Measurements from ENCODE around the gene KIF18B.
"Not testable (repeated sequence)": the region's sequence is repeated elsewhere in the genome, so short reads cannot be mapped to it uniquely, and the experiment has no call there.

Gene KIF18B

DNA sequence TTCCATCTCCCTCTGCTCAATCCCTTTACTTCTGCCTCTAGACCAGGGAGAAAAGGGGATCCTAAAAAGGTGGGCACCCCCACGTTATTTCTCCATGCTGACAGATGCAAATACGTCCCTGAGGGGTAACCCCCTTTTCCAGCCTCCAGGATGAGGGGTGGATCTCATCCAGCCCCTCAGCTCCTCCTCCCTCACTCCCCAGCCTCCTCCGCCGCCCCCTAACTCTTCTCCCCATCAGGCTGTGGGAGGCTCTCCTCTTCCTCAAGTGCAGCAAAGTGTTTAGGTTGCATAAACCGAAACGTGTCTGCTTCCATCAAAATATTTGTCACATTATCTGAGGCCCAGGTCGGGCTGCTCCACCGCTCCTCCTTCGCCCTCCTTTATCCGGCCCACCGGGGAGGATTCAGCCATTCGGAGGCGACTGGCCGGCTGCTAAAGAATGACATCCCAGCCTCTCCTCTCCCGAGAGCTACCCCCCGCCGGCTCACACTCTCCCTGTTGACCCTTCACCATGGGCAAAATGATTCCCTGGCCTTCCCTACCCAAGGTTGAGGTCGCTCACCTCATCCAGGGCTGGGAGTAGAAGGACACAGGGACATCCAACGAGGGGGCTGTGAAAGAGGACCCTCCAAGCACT is 21.7 kb upstream of the KIF18B start:
- no peak for DNase-seq

DNA sequence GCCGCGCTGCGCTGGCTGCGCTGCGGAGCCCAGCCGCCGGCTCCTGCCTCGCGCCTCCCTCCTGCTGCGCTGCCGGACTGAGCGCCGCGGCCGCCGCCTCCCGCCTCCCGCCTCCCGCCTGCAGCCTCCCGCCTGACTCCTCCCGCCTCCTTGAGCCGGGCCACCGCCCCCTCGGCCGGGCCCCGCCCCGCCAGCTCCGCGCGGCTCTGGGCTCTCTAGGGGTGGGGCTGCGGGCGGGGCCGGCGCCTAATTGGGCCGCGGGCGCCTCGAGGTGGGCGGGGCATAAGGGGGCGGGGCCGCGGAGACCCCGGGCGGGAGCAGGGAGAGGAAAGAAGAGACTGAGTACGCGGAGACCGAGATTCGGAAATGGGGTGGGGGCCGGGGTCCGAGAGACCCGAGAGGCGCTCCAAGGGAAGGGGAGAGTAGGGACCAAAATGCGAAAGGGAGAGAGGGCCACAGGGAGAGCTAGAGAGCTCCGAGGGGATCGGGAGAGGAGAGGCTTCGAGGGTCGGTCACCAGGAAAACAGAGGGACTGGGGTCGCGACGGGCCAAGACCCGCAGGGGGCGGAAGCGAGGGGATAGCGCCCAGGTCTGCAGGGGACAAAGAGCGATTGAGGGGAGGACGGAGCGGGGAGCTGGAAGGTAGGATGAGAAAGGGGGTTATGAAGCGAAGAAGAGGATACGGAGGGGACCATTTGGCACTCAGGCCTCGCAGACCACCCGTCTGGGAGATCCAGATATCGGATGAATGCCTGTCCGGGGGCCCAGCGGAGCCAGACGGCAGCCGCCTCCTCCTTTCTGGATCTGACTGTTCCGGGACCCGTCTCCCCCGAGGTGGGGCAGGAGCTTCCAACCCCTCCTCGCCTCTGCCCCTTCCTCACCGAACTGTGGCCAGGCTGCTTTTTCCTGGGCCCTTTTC is 20.9 kb upstream of the KIF18B start, which contains the start of gene C1QL1:
Gene C1QL1, minus strand, starts transcription at position 79 of the 919 bp plus-strand sequence. CDS start 255 bp downstream, outside the sequence.
- DNase-seq: peak; percentile 41 to 82 (median 64)

DNA sequence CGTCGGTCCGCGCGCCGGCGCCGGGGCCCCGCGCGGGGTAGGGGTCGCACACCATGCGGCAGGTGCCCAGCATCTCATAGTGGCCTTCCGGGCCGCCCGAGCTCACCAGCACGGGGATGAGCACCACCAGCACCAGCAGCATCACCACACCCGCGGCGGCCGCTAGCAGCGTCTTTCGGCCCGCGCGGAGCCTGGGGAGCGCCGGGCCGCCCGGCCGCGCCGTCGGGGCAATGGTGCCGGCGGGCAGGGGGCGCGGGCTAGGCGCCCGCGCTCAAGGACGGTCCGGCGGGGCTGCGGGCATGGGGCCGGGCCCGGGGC is 20.3 kb upstream of the KIF18B start:
- no peak for DNase-seq

DNA sequence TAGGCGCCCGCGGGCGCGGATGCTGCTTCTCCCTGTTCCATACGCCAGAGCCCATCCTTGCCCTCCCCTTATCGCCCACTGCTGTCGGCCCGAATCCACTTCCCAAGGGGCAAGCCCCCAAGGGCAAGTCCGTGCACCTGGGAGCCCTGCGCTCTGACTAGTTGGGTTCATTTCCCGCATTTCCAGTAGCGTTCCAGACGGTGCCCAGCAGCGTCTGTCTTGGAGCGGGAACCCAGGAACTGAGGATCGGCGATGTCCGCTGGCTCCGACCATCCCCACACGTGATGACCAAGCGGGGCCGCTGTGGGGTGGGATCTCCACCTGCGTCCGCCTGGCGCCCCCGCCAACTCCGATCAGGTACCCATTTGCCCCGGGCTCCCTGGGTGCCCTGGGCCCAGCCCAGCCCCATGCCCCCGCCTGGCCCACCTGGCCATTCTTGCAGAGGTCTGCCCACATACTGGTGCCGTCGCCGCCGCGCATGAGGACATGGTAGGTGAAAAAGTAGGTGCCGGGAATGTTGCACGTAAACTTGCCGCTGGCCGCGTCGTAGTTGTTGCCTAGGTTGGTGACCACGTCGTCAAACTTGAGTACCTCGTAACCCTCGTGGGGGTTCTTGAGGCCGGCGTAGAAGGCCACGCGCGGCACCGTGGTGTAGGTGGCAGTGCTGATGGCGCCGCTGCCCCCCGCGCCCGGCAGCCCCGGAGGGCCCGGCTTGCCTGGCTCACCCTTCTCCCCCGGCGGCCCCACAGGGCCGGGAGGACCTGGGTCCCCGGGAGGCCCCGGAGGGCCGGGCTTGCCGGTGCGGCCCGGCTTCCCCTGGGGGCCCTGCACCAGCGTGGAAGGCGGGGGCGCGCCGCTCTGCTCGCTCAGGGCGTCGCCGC is 19.7 kb upstream of the KIF18B start:
- no peak for DNase-seq

DNA sequence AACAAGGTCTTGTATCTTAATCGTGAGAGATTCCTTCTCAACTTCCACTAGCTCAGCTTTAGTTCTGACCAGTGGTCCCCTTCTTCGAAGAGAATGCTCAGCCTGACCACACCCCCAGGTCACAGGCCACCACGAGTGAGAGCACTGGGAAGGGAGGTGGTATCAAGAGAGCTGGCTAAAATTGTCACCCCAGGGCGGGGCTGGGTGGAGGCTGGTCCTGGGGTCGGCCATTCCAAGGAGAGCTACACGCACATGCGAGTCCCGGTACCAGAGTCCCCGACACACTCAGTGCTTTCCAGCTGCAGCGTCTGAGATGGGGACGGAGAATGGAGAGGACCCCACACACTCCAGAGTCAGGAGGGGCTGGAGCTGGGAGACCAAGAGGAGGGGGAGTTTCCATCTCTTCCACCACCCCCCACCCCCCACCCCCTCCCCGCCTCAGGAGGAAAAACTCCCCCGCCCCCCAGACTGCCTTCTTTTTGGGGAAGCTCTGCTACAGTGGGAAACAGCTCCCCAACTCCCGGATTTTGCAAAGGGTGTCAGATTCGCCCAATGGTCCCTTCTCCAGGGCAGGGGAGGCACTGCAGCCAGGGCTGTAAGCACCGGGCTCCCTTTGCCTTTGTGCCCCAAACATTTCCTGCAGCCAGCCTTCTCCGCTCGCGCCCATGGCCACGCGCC is 18.9 kb upstream of the KIF18B start:
- DNase-seq: no peak

DNA sequence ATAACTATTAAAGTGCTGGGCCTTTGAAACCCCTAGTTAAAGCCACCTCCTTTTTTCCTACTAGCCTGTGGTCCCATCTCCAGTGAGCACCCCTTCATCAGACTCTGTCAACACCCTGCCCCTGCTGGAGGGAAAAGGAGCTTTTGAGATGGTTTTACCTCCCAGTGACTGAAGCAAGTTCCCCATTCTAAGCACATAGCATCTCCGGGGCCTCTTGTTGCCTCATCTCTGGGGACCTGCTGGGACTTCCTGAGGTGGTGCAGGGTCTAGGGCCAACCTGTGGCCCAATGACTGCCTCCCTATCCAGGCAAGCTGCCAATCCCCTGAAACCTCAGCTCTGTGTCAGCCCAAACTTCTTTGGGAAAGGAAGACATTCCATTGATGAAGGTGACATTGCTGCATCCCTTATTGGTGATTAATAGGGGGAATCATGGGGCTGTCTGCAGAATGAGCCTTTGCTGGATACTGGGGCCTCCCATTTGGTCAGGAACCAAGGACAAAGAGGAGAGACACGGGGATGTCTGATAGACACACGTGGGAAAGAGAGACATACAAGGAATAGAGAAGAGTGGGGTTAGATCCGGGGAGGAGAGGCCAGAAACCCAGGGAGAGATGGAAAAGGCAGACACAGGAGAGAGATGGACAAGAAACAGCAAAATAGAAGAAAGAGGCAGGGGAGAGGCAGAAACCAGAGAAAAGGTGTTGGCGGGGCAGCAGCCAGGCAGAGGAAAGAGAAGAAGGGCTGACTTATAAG is 18.1 kb upstream of the KIF18B start:
- no peak for DNase-seq

DNA sequence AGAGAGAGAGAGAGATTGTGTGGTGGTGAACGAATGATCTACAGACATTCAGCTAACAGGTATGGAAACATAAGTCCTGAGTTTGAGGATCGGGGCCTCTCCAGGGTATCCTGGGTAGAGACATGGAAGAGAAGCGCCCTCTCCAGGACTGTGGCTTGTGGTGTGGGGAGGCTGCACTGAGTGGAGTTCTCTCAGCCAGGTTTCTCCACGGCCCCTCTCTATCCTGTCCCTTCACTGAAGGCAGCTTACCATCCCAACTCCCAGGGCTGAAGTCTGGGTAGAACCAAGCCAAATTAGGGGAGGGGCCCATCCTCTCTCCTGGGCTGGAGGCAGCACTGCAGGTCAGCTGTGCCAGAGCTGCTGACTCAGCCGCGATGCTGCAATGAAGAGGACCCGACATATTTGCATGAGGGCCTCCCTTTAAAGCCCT is 14.4 kb upstream of the KIF18B start:
- no peak for DNase-seq

DNA sequence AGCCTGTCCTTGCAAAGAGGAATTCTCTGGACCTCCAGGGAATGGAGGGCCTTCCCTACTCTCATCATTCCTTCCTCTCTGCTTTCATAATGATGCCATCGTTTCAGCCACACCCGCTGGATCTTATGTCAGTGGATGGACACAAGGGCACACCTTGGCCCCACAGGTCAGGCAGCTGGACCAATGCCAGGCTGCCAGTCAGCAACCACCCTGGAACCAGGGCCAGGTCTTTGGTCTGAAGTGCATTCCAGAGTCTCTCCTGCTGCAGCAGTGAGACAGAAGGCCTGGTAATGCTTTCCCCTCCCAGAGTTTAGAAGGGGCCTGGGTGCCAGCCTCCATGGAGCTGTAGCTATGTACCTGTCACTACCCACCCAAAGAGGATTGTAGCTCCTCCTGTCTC is 13.1 kb upstream of the KIF18B start:
- DNase-seq: no peak

DNA sequence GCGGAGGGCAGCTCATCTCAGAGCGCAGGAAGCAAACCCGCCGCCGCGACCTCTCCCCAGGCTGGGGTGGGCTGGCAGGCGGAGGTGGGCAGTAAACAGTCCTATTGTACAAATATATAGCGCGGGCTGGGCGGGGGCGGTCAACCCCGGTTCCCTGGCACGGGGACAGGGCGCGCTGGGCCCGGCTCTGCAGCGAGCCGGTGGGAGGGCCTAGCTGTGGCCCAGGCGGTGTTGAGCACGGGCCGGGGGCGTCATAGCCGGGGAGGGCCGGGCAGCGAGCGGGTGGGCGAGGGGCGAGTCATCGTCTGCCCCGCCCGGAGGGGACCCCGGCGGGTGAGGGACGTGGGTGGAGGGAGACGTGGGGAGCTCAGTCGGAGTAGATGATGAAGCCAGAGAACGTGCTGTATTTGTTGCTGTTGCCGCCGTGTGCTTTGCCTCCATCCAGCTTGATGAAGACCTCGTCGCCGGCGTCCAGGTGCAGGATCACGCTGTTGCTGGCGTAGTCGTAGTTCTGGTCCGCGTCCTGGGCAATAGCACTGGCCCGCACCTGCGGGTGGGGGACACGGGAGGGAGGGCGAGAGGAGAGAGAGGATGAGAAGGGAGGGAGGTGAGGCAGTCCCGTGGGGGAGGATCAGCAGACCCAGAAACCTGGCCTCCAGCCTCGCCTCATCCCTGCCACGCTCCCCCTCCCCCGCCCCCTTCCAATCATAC is 12.4 kb upstream of the KIF18B start:
- DNase-seq: no peak

DNA sequence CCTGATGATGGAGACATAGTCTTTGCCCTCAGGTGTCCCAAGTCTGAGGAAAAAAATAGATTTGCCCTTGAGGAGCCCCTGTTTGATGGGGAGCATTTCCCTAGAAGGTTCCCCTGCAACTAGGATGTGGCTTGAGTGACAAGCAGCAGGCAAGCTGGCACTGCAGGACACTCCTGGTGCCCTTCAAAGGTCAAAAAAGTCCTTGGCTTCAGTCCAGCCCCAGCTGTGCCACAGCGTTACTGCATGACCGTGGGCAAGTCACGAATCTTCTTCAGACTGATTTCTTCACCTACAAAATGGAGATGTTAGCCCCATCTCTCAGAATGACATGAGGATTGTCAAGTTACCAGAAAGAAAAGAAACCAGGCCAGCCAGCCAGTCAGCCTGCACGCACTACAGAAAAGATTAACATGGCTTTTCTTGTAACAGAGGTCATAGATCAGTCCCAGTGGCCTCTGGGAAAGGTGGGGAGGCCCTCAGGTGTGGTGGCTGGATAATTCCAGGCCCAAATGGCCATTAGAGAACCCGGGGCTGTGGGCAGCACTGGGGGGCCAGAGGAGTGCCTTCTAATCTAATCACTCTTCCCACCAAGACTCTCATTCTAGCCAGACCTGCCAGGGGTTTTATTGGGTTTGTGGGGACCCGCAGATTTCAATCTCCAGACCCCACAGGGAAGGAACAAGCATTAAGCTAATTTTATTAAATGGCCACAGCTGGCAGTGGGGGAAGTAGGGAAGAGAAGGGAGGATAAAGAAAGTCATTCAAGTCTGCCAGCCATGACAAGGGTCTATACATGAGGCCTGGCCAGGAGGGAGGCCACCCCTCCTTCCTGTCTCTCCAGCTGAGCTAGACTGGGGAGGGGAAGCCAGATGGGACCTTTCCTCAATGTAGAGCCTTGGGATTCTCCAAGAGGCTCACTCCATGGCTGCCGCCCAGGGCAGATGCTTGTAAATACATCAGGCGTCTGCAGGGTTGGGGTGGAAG is 9.7 kb upstream of the KIF18B start:
- DNase-seq: no peak

DNA sequence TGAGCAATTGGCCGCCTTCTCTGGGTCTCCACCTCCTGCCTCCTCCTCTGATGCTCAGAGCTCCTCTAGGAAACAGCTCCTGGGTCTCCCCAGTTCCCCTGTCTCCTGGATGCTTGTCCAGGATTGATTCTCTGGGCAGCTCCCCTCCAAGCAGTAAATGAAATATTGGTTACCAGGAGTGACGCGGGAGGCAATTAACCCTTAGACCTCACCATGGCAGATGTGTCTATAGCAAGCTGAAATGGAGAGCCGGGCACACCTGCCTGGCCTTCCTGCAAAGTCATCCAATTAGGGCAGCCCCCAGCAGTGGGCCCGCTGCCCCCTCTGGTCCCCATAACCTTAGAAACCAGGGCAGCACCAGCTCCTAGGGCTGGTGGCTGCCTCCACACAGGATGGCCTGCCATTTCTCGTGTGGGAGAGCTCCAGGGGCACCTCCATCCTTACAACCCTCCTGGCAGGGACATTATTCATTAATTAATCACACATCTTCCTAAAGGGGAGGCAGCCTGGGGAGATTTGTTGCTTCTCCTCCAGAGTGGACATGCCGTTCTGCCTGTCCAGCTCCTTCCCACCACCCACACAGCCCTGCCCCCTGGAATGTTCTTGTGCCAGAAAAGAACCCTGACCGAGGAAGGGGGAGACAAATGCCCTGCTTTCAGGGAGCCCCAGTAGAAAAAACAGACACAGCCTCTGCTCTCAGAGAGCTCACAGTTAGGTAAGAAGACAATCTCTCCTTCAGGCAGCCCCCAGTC is 8.3 kb upstream of the KIF18B start:
- DNase-seq: no peak

DNA sequence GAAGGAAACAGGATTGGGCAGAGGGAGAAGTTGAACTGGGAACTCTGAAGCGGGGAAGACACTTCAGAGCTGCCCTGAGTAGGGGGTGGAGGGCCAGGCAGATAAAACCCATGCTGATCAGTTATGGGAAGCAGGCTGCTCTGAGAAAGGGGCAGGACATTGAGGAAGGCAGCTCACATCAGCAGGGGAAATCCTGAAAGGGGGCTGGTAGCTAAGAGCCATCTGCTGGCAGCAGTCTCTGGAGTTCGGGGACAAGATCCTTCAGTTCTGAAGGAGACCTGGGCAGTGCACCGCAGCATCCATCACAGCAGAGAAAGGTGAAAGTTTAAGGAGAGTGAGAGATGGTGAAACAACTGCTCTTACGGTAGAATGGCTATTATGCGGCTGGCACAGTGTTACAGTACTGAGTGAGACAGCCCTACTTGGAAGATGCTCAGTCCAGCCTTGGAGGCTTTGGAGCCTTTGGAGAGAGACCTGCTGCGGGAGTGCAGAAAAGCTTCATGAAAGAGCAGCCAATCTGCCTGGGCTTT is 5.4 kb upstream of the KIF18B start:
- DNase-seq: no peak

DNA sequence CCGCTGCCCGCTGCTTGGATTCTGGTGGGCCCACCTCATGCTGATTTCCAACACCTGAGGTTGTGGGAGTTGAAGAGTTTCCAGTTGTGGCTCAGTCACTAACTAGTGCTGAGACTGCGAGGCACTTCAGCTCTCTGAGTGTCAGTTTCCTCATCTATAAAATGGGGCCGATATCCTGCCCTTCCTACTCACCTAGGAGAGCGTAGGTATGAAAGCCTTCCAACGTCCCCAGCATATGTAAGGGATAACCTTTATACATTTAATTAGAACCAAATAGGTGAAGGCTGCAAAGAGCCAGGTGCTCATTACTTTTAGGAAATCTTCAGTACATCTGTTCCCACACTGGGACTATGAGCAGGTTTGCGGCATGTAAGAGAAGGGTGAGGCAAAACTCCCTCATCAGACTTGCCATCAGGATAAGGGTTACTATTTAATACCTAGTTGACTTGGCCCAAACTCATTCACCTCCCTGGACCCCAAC is 782 bp upstream of the KIF18B start:
- no peak for DNase-seq

DNA sequence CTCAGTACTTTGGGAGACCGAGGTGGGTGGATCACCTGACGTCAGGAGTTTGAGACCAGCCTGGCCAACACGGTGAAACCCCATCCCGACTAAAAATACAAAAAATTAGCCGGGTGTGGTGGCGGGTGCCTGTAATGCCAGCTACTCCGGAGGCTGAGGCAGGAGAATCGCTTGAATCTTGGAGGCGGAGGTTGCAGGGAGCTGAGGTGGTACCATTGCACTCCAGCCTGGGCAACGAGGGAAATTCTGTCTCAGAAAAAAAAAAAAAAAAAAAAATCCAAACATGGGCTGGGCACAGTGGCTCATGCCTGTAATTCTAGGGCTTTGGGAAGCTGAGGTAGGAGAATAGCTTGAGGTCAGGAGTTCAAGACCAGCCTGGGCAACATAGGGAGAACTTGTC is 1.9 kb downstream of the KIF18B start:
- DNase-seq: not testable (repeated sequence)

DNA sequence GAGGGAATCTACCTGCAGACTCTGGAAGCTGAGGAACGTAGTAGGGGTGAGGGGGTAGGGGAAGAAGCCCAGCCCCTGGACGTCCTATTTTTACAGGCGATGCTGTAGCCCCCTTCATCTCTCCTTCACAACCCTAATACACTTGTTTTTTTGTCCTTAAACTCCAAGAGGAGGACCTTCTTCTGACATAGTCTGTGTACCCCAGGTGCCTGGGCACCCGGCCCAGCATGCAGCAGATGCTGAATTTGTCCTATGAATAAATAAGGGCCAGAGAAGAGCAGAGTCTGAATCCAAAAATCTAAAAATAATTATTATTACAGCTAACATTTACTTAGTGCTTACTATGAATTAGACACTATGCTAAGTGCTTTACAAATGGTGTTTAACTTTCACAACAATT is 5.1 kb downstream of the KIF18B start:
- DNase-seq: no peak

DNA sequence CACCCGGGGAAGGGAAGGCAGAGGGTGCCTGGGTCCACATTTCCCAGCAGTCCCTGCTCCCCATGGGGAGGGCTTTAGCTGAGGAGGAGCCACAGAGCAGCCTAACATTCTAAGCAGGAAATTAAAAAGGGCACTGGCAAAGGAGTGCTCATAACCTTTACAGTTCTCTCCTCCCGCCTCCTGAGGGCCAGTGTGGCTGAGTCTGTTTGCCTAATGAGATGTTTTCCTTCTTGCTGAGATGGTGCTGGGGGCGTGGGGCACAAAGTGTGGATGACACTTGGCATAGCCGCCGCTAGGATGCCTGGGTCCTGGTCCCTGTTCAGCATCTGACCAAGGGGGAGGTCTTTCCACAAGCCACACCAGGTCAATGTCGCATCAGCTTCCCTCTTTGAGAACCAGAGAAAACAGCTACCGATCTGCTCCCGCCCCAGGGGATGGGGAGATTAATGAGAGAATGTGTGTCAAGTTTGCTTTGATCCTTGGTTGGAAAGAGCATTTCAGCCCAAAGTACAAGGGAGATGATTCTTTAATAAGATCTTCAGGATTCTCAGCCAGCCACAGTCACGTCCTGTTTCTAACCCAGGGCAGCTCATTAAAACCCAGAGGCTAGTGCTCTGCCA is 5.8 kb downstream of the KIF18B start:
- DNase-seq: no peak

DNA sequence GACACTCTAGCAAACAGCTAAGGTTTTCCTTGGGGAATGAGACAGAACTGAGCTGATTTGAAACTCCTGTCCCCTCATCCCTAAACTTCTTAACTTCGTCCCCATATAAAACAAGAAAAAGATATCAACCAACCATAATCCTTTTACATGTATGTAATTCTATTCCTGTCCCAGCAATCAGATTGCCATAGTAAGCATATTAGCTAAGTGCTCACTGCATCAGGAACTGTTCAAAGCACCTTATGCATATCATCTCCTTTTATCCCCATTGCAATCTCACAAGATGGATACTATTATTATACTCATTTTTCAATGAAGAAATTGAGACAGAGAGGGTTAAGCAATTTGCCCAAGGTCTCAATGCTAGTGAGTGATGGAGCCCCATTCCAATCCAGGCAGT is 6.8 kb downstream of the KIF18B start:
- no peak for DNase-seq

DNA sequence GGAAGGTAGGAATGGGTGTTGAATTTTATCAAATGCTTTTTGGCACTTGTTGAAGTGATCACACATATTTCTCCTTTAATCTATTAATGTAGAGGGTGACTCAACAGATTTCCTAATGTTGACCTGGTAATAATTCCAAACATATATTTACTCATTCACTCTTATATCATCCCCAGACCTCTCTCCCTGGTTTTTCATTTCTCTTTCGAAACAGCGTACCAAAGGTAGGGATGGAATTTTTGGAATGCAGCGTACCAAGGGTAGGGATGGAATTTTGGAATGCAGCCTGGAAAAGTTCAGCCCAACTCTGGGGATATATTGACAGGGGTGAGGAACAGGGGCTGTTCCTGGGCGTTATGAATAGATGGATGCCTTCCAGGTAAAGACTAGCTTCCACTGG is 7.3 kb downstream of the KIF18B start:
- DNase-seq: no peak
